Measurements from ENCODE around the gene CADPS2. TPM values are rescaled to one million over a fixed set of nuclear protein-coding genes. Genes with fewer than 3 reads are reported as not detected.

Gene CADPS2
- total and polyA plus RNA-seq, 2 of the 4 experiments (the other 2 are of a cell fraction), result 0.10 to 0.54 TPM

DNA sequence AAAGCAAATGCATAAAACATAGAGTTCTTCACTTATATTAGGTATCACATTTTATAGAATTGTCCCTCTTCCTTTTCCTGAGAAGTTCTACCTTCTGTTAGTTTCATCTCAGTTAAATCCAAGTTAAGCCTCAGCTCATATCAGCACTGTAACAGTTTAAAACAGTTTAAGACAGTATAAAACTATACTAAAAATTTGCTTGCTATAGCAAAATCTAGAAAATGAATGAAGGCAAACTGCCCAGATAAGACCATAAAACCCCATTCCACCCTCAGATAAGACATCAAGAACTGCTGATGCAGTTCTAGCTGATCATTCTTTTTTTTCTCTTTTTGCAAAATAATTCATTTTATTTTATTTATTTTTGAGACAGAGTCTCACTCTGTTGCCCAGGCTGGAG, 364.5 kb downstream of the CADPS2 start:
- Histone ChIP-seq H4K8ac (ENCODE audit: low read depth in 2 of 2, low read length in 2 of 2) (no peak overlapping the region), H2AK9ac (replicated peaks; ENCODE audit: low read depth, low read length, poor library complexity) (no peak overlapping the region), H2AK5ac (ENCODE audit: low read depth, low read length) (no peak overlapping the region), H2BK20ac (ENCODE audit: low read depth, low read length) (no peak overlapping the region), H3K23ac (ENCODE audit: low read depth, low read length) (no peak overlapping the region), H4K20me1 (ENCODE audit: insufficient read depth, low read length) (no peaks in the 10 kb centered on the region), H3K27me3 (ENCODE audit: control insufficient read depth, insufficient read depth, low read length) (no peaks in the 10 kb centered on the region), H3K4me2 (ENCODE audit: low read depth, low read length) (no peak overlapping the region), H3K14ac (replicated peaks; ENCODE audit: low read depth, low read length) (no peak overlapping the region), H2AFZ (replicated peaks; ENCODE audit: low read length, poor library complexity) (no peak overlapping the region), H2BK15ac (ENCODE audit: low read depth, low read length) (no peak overlapping the region), H2BK120ac (ENCODE audit: low read depth, low read length) (no peak overlapping the region), H3K27ac (ENCODE audit: insufficient read depth, low read length) (no peak overlapping the region), H3K9me3 (ENCODE audit: control insufficient read depth, insufficient read depth, low read length) (no peaks in the 10 kb centered on the region), H3K79me1 (ENCODE audit: low read depth in 1 of 2, low read length in 2 of 2) (no peaks in the 10 kb centered on the region), H4K91ac (ENCODE audit: insufficient read depth, low read depth, low read length) (no peak overlapping the region), H3K9me1 (ENCODE audit: insufficient read depth, low read length) (no peaks in the 10 kb centered on the region), H3K4me1 (ENCODE audit: control insufficient read depth, insufficient read depth, low read length) (no peaks in the 10 kb centered on the region), H3K36me3 (ENCODE audit: control insufficient read depth, insufficient read depth, low read length) (no peaks in the 10 kb centered on the region), H3K56ac (ENCODE audit: extremely low read depth, insufficient read depth, low read length) (no peak overlapping the region), H4K5ac (ENCODE audit: low read depth, low read length) (no peak overlapping the region), H3K4ac (ENCODE audit: low read depth, low read length) (no peak overlapping the region), H3K4me3 (ENCODE audit: insufficient read depth, low read depth, low read length) (no peak overlapping the region), H3K18ac (ENCODE audit: low read depth, low read length) (no peak overlapping the region), H3K9ac (ENCODE audit: low read depth, low read length) (no peak overlapping the region), H2BK5ac (ENCODE audit: low read depth, low read length, poor library complexity, severe bottlenecking) (no peak overlapping the region)
- dilution Hi-C loops (cut with HindIII; ENCODE audit: low sequenced_read_pairs, unreplicated experiment) (no loop called here), in situ Hi-C loops (cut with MboI; ENCODE audit: low sequenced_read_pairs) (no loop called here), intact Hi-C loops (cut with micrococcal nuclease) (no loop called here)
- ChIA-PET POLR2A (ENCODE audit: unreplicated experiment) (no interaction called here), CTCF (interaction anchor here (1.0 kb wide), 1 partner anchor 10 kb away, joined by 3 read pairs; no protein-coding TSS in a partner anchor)
- BruUV-seq (replicated peaks), result no TSS peak
- TF ChIP-seq MAFK (IDR thresholded peaks at IDR 0.05; ENCODE audit: low read depth, low read length) (no peak), CEBPB (IDR thresholded peaks at IDR 0.05; ENCODE audit: low read depth, low read length) (no peak), RCOR1 (IDR thresholded peaks at IDR 0.05; ENCODE audit: insufficient replicate concordance, low read length) (no peak), RAD21 (IDR thresholded peaks at IDR 0.05; ENCODE audit: low read length) (no peak), NFE2L2 (IDR thresholded peaks at IDR 0.05; ENCODE audit: low read depth, low read length) (no peak), FOS (IDR thresholded peaks at IDR 0.05; ENCODE audit: low read depth, low read length) (no peak)
- no peak for DNase-seq
- no peak for ATAC-seq (ENCODE audit: low read depth)
